Endodermal cell (in vitro differentiated cells): ENCODE results near the gene CDK5RAP3. TPM values are rescaled to one million over a fixed set of nuclear protein-coding genes. Genes with fewer than 3 reads are reported as not detected.
A peak's percentile ranks its signal among the peaks of the same experiment; 100 is the strongest.

Source experiments
- DNase-seq: peaks from one replicate; pipeline ENCODE4 v3.0.0-alpha.2; 2017
- H3K27ac ChIP-seq: 2 replicates; pipeline ENCODE4 v1.5.1; 2013; ENCODE audit warnings: mild to moderate bottlenecking, low read depth, low read length, moderate library complexity
- H3K27me3 ChIP-seq: 2 replicates; pipeline ENCODE4 v1.6.1; 2013; ENCODE audit warnings: mild to moderate bottlenecking, low read length, moderate library complexity; ENCODE audit not compliant: insufficient read depth, control insufficient read depth, poor library complexity, severe bottlenecking
- H3K36me3 ChIP-seq: 2 replicates; pipeline ENCODE4 v1.7.0; 2013; ENCODE audit warnings: mild to moderate bottlenecking, low read length, moderate library complexity; ENCODE audit not compliant: control insufficient read depth, insufficient read depth
- H3K4me1 ChIP-seq: one replicate; pipeline ENCODE4 v1.7.0; 2013; ENCODE audit warnings: low read length; ENCODE audit not compliant: control insufficient read depth, insufficient read depth
- H3K4me3 ChIP-seq: 2 replicates; pipeline ENCODE4 v1.5.1; 2013; ENCODE audit warnings: mild to moderate bottlenecking, low read length, moderate library complexity
- H3K9ac ChIP-seq: 2 replicates; pipeline ENCODE4 v1.6.1; 2013; ENCODE audit warnings: mild to moderate bottlenecking, low read length, moderate library complexity; ENCODE audit not compliant: poor library complexity, severe bottlenecking; ENCODE audit errors: extremely low read depth
- H3K9me3 ChIP-seq: 2 replicates; pipeline ENCODE4 v1.6.1; 2013; ENCODE audit warnings: mild to moderate bottlenecking, low read length, moderate library complexity; ENCODE audit not compliant: control insufficient read depth
- H3K27ac Mint-ChIP-seq: 2 replicates; pipeline ENCODE4 v1.8.0; 2020; ENCODE audit warnings: mixed read lengths
- H3K27me3 Mint-ChIP-seq: 2 replicates; pipeline ENCODE4 v1.8.0; 2021; ENCODE audit warnings: mild to moderate bottlenecking, mixed read lengths; ENCODE audit not compliant: insufficient read depth
- H3K36me3 Mint-ChIP-seq: 2 replicates; pipeline ENCODE4 v1.8.0; 2020; ENCODE audit warnings: low read depth, mixed read lengths
- H3K4me1 Mint-ChIP-seq: 2 replicates; pipeline ENCODE4 v1.8.0; 2020; ENCODE audit warnings: mixed read lengths
- H3K4me3 Mint-ChIP-seq: 2 replicates; pipeline ENCODE4 v1.8.0; 2020; ENCODE audit warnings: mild to moderate bottlenecking, moderate library complexity, mixed read lengths
- H3K9me3 Mint-ChIP-seq: 2 replicates; pipeline ENCODE4 v1.8.0; 2020; ENCODE audit warnings: mild to moderate bottlenecking, mixed read lengths
- CTCF ChIP-seq: fragments of 200-600 bp; sonication (generic); conservative IDR thresholded peaks from 2 replicates; pipeline ENCODE4 v1.5.0; 2021; ENCODE audit warnings: antibody characterized with exemption, mild to moderate bottlenecking
- WGBS, 2 experiments: methylation state at CpG; one replicate each; pipeline versions ENCODE4 v1.1.5 to v1.1.7; 2013; ENCODE audit warnings: missing lambda C conversion rate in 2 of 2, mixed read lengths in 1 of 2; ENCODE audit not compliant: insufficient coverage in 1 of 2, insufficient read length in 1 of 2; 5-methylcytosine and 5-hydroxymethylcytosine counted together
- total RNA-seq, 2 donors: library from RNA; stranded (reverse); fragmentation: NEBNext Ultra II Directional in 1 of 2; extraction: Animal tissue kit (Norgen Biotek cat#: 25700) in 1 of 2; gene quantifications; 2 replicates in 1 of 2; 3 replicates in 1 of 2; pipeline ENCODE4 v1.2.1, GENCODE V29; 2021

CDK5RAP3 gene
- total RNA-seq, 2 donors from 2014 or later, result 171 to 198 TPM

GRCh38 chr17:47993964-47994363 lies 23.1 kb downstream of the CDK5RAP3 start:
- no peak for TF ChIP-seq CTCF
- Histone ChIP-seq H3K9ac (no peak overlapping the region), H3K4me1 (peaks cover 23% of the 10 kb centered on the region), H3K27me3 (no peaks in the 10 kb centered on the region), H3K36me3 (no peaks in the 10 kb centered on the region), H3K4me3 (no peak overlapping the region), H3K27ac (peak overlapping the region; percentile 91), H3K9me3 (no peaks in the 10 kb centered on the region)
- Mint-ChIP-seq H3K4me1 (peaks cover 41% of the 10 kb centered on the region), H3K36me3 (no peaks in the 10 kb centered on the region), H3K9me3 (no peaks in the 10 kb centered on the region), H3K4me3 (no peak overlapping the region), H3K27ac (no peak overlapping the region), H3K27me3 (no peaks in the 10 kb centered on the region)
- DNase-seq, result no peak
- WGBS, 2 experiments, result 90 to 93% methylated on average over 5 of the region's 5 CpGs

GRCh38 chr17:47994724-47995123 lies 23.8 kb downstream of the CDK5RAP3 start:
- no peaks in the 10 kb centered on the region for H3K27me3 Mint-ChIP-seq
- no peak for TF ChIP-seq CTCF
- H3K4me1 Mint-ChIP-seq, result peaks cover 38% of the 10 kb centered on the region
- no peak overlapping the region for H3K27ac Mint-ChIP-seq
- Histone ChIP-seq H3K4me3 (no peak overlapping the region), H3K36me3 (no peaks in the 10 kb centered on the region), H3K27ac (peak overlapping the region; percentile 91), H3K4me1 (peaks cover 23% of the 10 kb centered on the region), H3K9ac (no peak overlapping the region), H3K27me3 (no peaks in the 10 kb centered on the region), H3K9me3 (no peaks in the 10 kb centered on the region)
- no peaks in the 10 kb centered on the region for H3K9me3 Mint-ChIP-seq
- 92 to 95% methylated on average over 3 to 4 of the region's 4 CpGs for WGBS, 2 experiments
- H3K36me3 Mint-ChIP-seq, result no peaks in the 10 kb centered on the region
- H3K4me3 Mint-ChIP-seq, result no peak overlapping the region
- DNase-seq, result no peak

GRCh38 chr17:47995241-47995935 lies 24.5 kb downstream of the CDK5RAP3 start:
- no peak overlapping the region for H3K4me3 ChIP-seq
- Mint-ChIP-seq H3K27ac (peak overlapping the region; percentile 44), H3K9me3 (no peaks in the 10 kb centered on the region), H3K4me1 (peaks cover 41% of the 10 kb centered on the region), H3K4me3 (no peak overlapping the region), H3K27me3 (no peaks in the 10 kb centered on the region), H3K36me3 (no peaks in the 10 kb centered on the region)
- no peak overlapping the region for H3K9ac ChIP-seq
- no peak for TF ChIP-seq CTCF
- peaks cover 23% of the 10 kb centered on the region for H3K4me1 ChIP-seq
- 54 to 59% methylated on average over 8 to 13 of the region's 13 CpGs for WGBS, 2 experiments
- H3K27ac ChIP-seq, result peak overlapping the region; percentile 91
- peak; percentile 85 for DNase-seq
- no peaks in the 10 kb centered on the region for H3K36me3 ChIP-seq
- H3K27me3 ChIP-seq, result no peaks in the 10 kb centered on the region
- H3K9me3 ChIP-seq, result no peaks in the 10 kb centered on the region
